ENCODE measurements around the gene NCKAP1.
"Not testable (repeated sequence)": the region's sequence is repeated elsewhere in the genome, so short reads cannot be mapped to it uniquely, and the experiment has no call there.

The NCKAP1 gene

GRCh38 chr2:183019718-183020442, 18.4 kb downstream of the NCKAP1 start:
- peaks cover 60% of the 10 kb centered on the region for H3K36me3 ChIP-seq (ENCODE audit: low read depth)

GRCh38 chr2:183017845-183018244, 20.4 kb downstream of the NCKAP1 start:
- not testable (repeated sequence) for H3K27me3 ChIP-seq (ENCODE audit: insufficient read depth, poor library complexity, severe bottlenecking); H3K27ac ChIP-seq (ENCODE audit: poor library complexity, severe bottlenecking); H3K4me3 ChIP-seq (ENCODE audit: severe bottlenecking); H3K9me3 ChIP-seq (ENCODE audit: severe bottlenecking); ATAC-seq (ENCODE audit: low read depth); DNase-seq (ENCODE audit: low spot score)
- Histone ChIP-seq H3K4me1 (ENCODE audit: insufficient read depth, poor library complexity, severe bottlenecking) (peaks cover 33% of the 10 kb centered on the region), H3K36me3 (ENCODE audit: low read depth) (peaks cover 61% of the 10 kb centered on the region)

More at GRCh38 chr2:183019718-183020442, 18.4 kb downstream of the NCKAP1 start:
- peak; percentile 97 for ATAC-seq (ENCODE audit: low read depth)
- H3K9me3 ChIP-seq (ENCODE audit: severe bottlenecking): no peaks in the 10 kb centered on the region
- H3K27ac ChIP-seq (ENCODE audit: poor library complexity, severe bottlenecking): peak overlapping the region; percentile 55
- no peaks in the 10 kb centered on the region for H3K27me3 ChIP-seq (ENCODE audit: insufficient read depth, poor library complexity, severe bottlenecking)
- no peak for TF ChIP-seq CTCF (IDR thresholded peaks at IDR 0.05; ENCODE audit: poor library complexity, severe bottlenecking)
- peaks cover 28% of the 10 kb centered on the region for H3K4me1 ChIP-seq (ENCODE audit: insufficient read depth, poor library complexity, severe bottlenecking)
- DNase-seq (ENCODE audit: low spot score): no peak
- H3K4me3 ChIP-seq (ENCODE audit: severe bottlenecking): no peak overlapping the region

DNA sequence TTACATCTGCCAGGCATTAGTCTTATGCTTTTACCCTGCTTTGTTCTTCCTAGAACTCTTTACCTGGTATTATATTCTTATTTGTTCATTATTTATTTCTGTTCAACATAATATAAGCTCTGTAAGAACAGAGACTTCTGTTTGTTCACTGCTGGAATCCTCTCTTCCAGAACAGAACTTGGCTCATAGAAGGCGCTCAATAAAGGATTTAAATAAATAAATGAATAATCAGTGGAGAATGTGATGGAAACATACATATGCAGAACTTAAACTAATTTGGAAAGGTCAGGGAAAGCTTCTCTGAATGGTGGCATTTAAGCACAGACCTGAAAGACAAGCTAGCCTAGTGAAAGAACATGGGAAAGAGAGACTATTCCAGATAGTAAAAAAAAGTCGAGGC, 24.3 kb downstream of the NCKAP1 start:
- peaks cover 3% of the 10 kb centered on the region for H3K9me3 ChIP-seq (ENCODE audit: severe bottlenecking)
- H3K27me3 ChIP-seq (ENCODE audit: insufficient read depth, poor library complexity, severe bottlenecking): no peaks in the 10 kb centered on the region
- H3K36me3 ChIP-seq (ENCODE audit: low read depth): peaks cover 48% of the 10 kb centered on the region
- DNase-seq (ENCODE audit: low spot score): no peak
- ATAC-seq (ENCODE audit: low read depth): no peak
- peaks cover 11% of the 10 kb centered on the region for H3K4me1 ChIP-seq (ENCODE audit: insufficient read depth, poor library complexity, severe bottlenecking)
- no peak for TF ChIP-seq CTCF (IDR thresholded peaks at IDR 0.05; ENCODE audit: poor library complexity, severe bottlenecking)
- H3K4me3 ChIP-seq (ENCODE audit: severe bottlenecking): no peak overlapping the region
- no peak overlapping the region for H3K27ac ChIP-seq (ENCODE audit: poor library complexity, severe bottlenecking)

DNA sequence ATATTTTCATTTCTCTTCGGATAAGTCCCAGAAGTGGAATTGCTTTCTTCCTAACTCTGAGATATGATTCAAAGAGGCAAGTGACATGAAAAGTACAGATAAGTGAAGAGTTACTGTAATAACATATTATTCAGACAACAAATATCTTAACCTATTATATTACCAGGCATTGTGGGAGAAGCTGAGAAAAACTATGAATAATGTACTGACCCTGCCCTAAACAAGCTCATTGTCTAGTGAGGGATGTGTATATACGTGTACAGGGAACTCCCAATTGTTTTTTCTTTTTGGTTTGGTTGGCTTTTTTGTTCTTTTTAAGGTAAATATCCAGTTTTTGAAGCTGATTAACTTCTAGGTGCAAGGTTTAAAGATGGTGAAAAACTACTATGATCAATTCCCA, 26.5 kb downstream of the NCKAP1 start:
- Histone ChIP-seq H3K4me3 (ENCODE audit: severe bottlenecking) (no peak overlapping the region), H3K27ac (ENCODE audit: poor library complexity, severe bottlenecking) (no peak overlapping the region), H3K4me1 (ENCODE audit: insufficient read depth, poor library complexity, severe bottlenecking) (peaks cover 8% of the 10 kb centered on the region), H3K9me3 (ENCODE audit: severe bottlenecking) (peaks cover 3% of the 10 kb centered on the region), H3K27me3 (ENCODE audit: insufficient read depth, poor library complexity, severe bottlenecking) (no peaks in the 10 kb centered on the region), H3K36me3 (ENCODE audit: low read depth) (peaks cover 40% of the 10 kb centered on the region)
- TF ChIP-seq CTCF (IDR thresholded peaks at IDR 0.05; ENCODE audit: poor library complexity, severe bottlenecking): no peak
- DNase-seq (ENCODE audit: low spot score) (no peak), ATAC-seq (ENCODE audit: low read depth) (peak; percentile 46; the same call in 1 of the 3 replicates)

DNA sequence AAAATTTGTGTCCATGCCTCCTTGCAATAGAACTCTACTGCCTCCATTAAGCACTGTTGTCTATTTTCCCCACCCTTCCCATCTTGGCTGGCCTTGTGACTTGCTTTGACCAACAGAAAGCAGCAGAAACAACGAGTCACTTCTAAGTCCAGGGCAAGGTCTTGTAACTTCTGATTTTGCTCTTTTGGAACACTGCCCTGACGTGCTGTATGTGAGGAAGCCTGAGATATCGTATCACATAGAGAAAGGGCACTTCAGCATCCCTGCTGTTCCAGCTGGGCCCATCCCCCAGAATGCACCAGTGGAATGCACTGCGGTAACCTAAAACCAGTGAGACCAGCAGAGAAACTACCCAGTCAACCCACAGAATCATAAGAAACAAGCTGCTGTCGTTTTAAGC, 28.1 kb downstream of the NCKAP1 start:
- peaks cover 8% of the 10 kb centered on the region for H3K4me1 ChIP-seq (ENCODE audit: insufficient read depth, poor library complexity, severe bottlenecking)
- DNase-seq (ENCODE audit: low spot score): no peak
- no peak for TF ChIP-seq CTCF (IDR thresholded peaks at IDR 0.05; ENCODE audit: poor library complexity, severe bottlenecking)
- H3K27me3 ChIP-seq (ENCODE audit: insufficient read depth, poor library complexity, severe bottlenecking): no peaks in the 10 kb centered on the region
- H3K9me3 ChIP-seq (ENCODE audit: severe bottlenecking): peaks cover 3% of the 10 kb centered on the region
- peak; percentile 48; the same call in 2 of the 3 replicates for ATAC-seq (ENCODE audit: low read depth)
- H3K36me3 ChIP-seq (ENCODE audit: low read depth): peaks cover 31% of the 10 kb centered on the region
- no peak overlapping the region for H3K4me3 ChIP-seq (ENCODE audit: severe bottlenecking)
- H3K27ac ChIP-seq (ENCODE audit: poor library complexity, severe bottlenecking): no peak overlapping the region

Data from RWPE2 (cell line).